B cell (primary cell): ENCODE measurements around the gene ABCA4. TPM values are rescaled to one million over a fixed set of nuclear protein-coding genes. Genes with fewer than 3 reads are reported as not detected.

ENCODE experiments used
- ATAC-seq: fragments of 200-7000 bp; cut with Tn5 transposase; one replicate; pipeline ENCODE4 v1.10.0; 2021; ENCODE audit warnings: low read depth, mild to moderate bottlenecking, moderate number of reproducible peaks, moderate library complexity
- CTCF ChIA-PET: fragments of 350-600 bp; sonication (Branson Sonifier 250); formaldehyde crosslinking; loops from one replicate; lab custom pipeline; 2021; ENCODE audit warnings: antibody characterized with exemption, inconsistent platforms; lab: Charles Lee
- POLR2A ChIA-PET: fragments of 350-600 bp; sonication (Branson Sonifier 250); formaldehyde crosslinking; loops from one replicate; lab custom pipeline; 2021; ENCODE audit warnings: antibody characterized with exemption; lab: Charles Lee
- DNase-seq: peaks from one replicate; pipeline ENCODE4 v3.0.0; 2013
- H2AFZ ChIP-seq: 2 replicates; pipeline ENCODE4 v1.6.1; 2012; ENCODE audit warnings: mild to moderate bottlenecking, low read depth, low read length; ENCODE audit not compliant: insufficient read depth, poor library complexity, severe bottlenecking
- H3K27ac ChIP-seq, 2 donors: 1 replicate in 1 of 2; 2 replicates in 1 of 2; pipeline ENCODE4 v1.5.1; 2012 to 2013; ENCODE audit warnings: low read length in 2 of 2, mild to moderate bottlenecking in 2 of 2, moderate library complexity in 1 of 2
- H3K27me3 ChIP-seq, 4 experiments: fragments of 200-600 bp in 1 of 4; sonication (generic) in 1 of 4; replicated peaks in 1 of 4; 1 replicate in 2 of 4; 2 replicates in 2 of 4; pipeline versions ENCODE4 v1.6.1 to v1.7.0; 2013 to 2016; ENCODE audit warnings: low read length in 3 of 4, mild to moderate bottlenecking in 2 of 4, mixed read lengths in 1 of 4, moderate library complexity in 1 of 4; ENCODE audit not compliant: insufficient read depth in 4 of 4, control insufficient read depth in 3 of 4; ENCODE audit errors: control extremely low read depth in 1 of 4
- H3K36me3 ChIP-seq, 2 experiments: replicated peaks in 1 of 2; 1 replicate in 1 of 2; 2 replicates in 1 of 2; pipeline versions ENCODE4 v1.6.1 to v1.7.1; 2013; ENCODE audit warnings: low read length in 1 of 2; ENCODE audit not compliant: insufficient read depth in 2 of 2, control insufficient read depth in 1 of 2; ENCODE audit errors: control extremely low read depth in 1 of 2, extremely low read depth in 1 of 2
- H3K4me1 ChIP-seq, 2 donors: fragments of 200-600 bp in 1 of 2; sonication (generic) in 1 of 2; 1 replicate in 1 of 2; 2 replicates in 1 of 2; pipeline versions ENCODE4 v1.5.1 to v1.6.1; 2013 to 2017; ENCODE audit warnings: low read length in 2 of 2; ENCODE audit not compliant: control insufficient read depth in 2 of 2, insufficient read depth in 2 of 2
- H3K4me2 ChIP-seq: replicated peaks from 2 replicates; pipeline ENCODE3; 2012; ENCODE audit warnings: mild to moderate bottlenecking, low read depth, low read length; ENCODE audit not compliant: poor library complexity, severe bottlenecking
- H3K4me3 ChIP-seq, 5 experiments: fragments of 200-600 bp in 1 of 5; sonication (generic) in 1 of 5; 1 replicate in 3 of 5; 2 replicates in 2 of 5; pipeline versions ENCODE4 v1.5.1 to v1.7.0; 2011 to 2016; ENCODE audit warnings: low read length in 4 of 5, mild to moderate bottlenecking in 4 of 5, low read depth in 2 of 5, control low read depth in 1 of 5, moderate library complexity in 1 of 5; ENCODE audit not compliant: insufficient read depth in 1 of 5; ENCODE audit errors: control extremely low read depth in 1 of 5, extremely low read depth in 1 of 5
- H3K79me2 ChIP-seq: fragments of 200-600 bp; sonication (generic); one replicate; pipeline ENCODE4 v1.6.0; 2016; ENCODE audit warnings: low read length; ENCODE audit not compliant: control insufficient read depth, insufficient read depth
- H3K9ac ChIP-seq: fragments of 200-600 bp; sonication (generic); 2 replicates; pipeline ENCODE4 v1.6.1; 2017; ENCODE audit warnings: mild to moderate bottlenecking, low read length, moderate library complexity
- H3K9me3 ChIP-seq, 3 donors: one replicate each; pipeline versions ENCODE4 v1.6.1 to v1.7.1; 2013; ENCODE audit warnings: low read length in 2 of 3; ENCODE audit not compliant: control insufficient read depth in 2 of 3, insufficient read depth in 1 of 3; ENCODE audit errors: control extremely low read depth in 1 of 3
- H4K20me1 ChIP-seq: 2 replicates; pipeline ENCODE4 v1.6.0; 2012; ENCODE audit warnings: mild to moderate bottlenecking, low read length; ENCODE audit not compliant: insufficient read depth, control insufficient read depth, poor library complexity, severe bottlenecking
- H3K27ac Mint-ChIP-seq: one replicate; pipeline ENCODE4 v1.8.0; 2021; ENCODE audit warnings: mixed read lengths
- H3K27me3 Mint-ChIP-seq: one replicate; pipeline ENCODE4 v1.8.0; 2021; ENCODE audit warnings: mixed read lengths
- H3K4me1 Mint-ChIP-seq: one replicate; pipeline ENCODE4 v1.8.0; 2021; ENCODE audit warnings: mixed read lengths
- H3K4me3 Mint-ChIP-seq: one replicate; pipeline ENCODE4 v1.8.0; 2021; ENCODE audit warnings: mixed read lengths
- H3K9me3 Mint-ChIP-seq: one replicate; pipeline ENCODE4 v1.8.0; 2022; ENCODE audit warnings: mixed read lengths; ENCODE audit not compliant: insufficient read depth
- CTCF ChIP-seq: fragments of 200-600 bp; IDR thresholded peaks from one replicate; pipeline ENCODE4 v1.8.0; 2022; ENCODE audit warnings: antibody characterized with exemption, mild to moderate bottlenecking
- EZH2 ChIP-seq: IDR thresholded peaks from 2 replicates; pipeline ENCODE4 v1.6.1; 2012; ENCODE audit warnings: borderline replicate concordance, low read depth, mild to moderate bottlenecking, moderate library complexity, low read length; ENCODE audit not compliant: insufficient read depth, poor library complexity, severe bottlenecking
- WGBS: methylation state at CpG from one replicate; pipeline ENCODE4 v1.1.5; 2013; ENCODE audit warnings: missing lambda C conversion rate; ENCODE audit not compliant: insufficient coverage; 5-methylcytosine and 5-hydroxymethylcytosine counted together
- intact Hi-C: fragments of 100-400 bp; cut with micrococcal nuclease; formaldehyde crosslinking; loops from one replicate; pipeline ENCODE4 v1.10.0; 2022
- polyA plus RNA-seq: library from polyadenylated mRNA; depleted of rRNA; stranded (reverse); fragments of >200 nt; gene quantifications from 2 replicates; pipeline ENCODE4 v1.2.3, GENCODE V29; 2012
- total RNA-seq, 2 donors: library from RNA; stranded (reverse); fragments of 120-200 nt in 1 of 2; gene quantifications; 1 replicate in 1 of 2; 2 replicates in 1 of 2; pipeline versions ENCODE4 v1.2.3 to v1.2.4, GENCODE V29; 2013 to 2022

ABCA4 gene
- total and polyA plus RNA-seq, 2 donors (not counting 1 experiment from before 2014, with no cell fraction given), result not detected

GRCh38 chr1:94004924-94005323, 116.0 kb downstream of the ABCA4 start:
- WGBS, result no CpG with 5 or more reads among the region's 2 CpGs
- Histone ChIP-seq H3K9me3 (no peaks in the 10 kb centered on the region), H3K79me2 (no peaks in the 10 kb centered on the region), H3K9ac (no peak overlapping the region), H3K4me3 (no peak overlapping the region), H2AFZ (no peak overlapping the region), H3K27ac (no peak overlapping the region), H3K4me2 (no peak overlapping the region), H3K27me3 (no peaks in the 10 kb centered on the region), H3K4me1 (no peaks in the 10 kb centered on the region), H3K36me3 (no peaks in the 10 kb centered on the region), H4K20me1 (no peaks in the 10 kb centered on the region)
- no peak for DNase-seq
- ChIA-PET POLR2A (no interaction called here), CTCF (interaction anchor here (0.9 kb wide), 1 partner anchor 17 kb away, joined by 3 read pairs; no protein-coding TSS in a partner anchor)
- no peaks in the 10 kb centered on the region for H3K4me1 Mint-ChIP-seq
- H3K4me3 Mint-ChIP-seq, result no peak overlapping the region
- TF ChIP-seq CTCF, result no peak
- TF ChIP-seq EZH2, result no peak
- intact Hi-C loops, result no loop called here
- H3K27me3 Mint-ChIP-seq, result peaks cover 26% of the 10 kb centered on the region
- no peaks in the 10 kb centered on the region for H3K9me3 Mint-ChIP-seq
- ATAC-seq, result no peak
- H3K27ac Mint-ChIP-seq, result no peak overlapping the region

- H3K4me1 Mint-ChIP-seq, result no peaks in the 10 kb centered on the region
- Histone ChIP-seq H3K27me3 (no peaks in the 10 kb centered on the region), H3K27ac (no peak overlapping the region), H3K4me2 (no peak overlapping the region), H3K9ac (no peak overlapping the region), H3K79me2 (no peaks in the 10 kb centered on the region), H4K20me1 (no peaks in the 10 kb centered on the region), H2AFZ (no peak overlapping the region), H3K36me3 (no peaks in the 10 kb centered on the region), H3K4me1 (no peaks in the 10 kb centered on the region), H3K4me3 (no peak overlapping the region), H3K9me3 (no peaks in the 10 kb centered on the region)
- no peaks in the 10 kb centered on the region for H3K9me3 Mint-ChIP-seq
- H3K27ac Mint-ChIP-seq, result no peak overlapping the region
- ATAC-seq (no peak), DNase-seq (no peak)
- WGBS, result 97% methylated on average over 12 of the region's 14 CpGs
- intact Hi-C loops, result no loop called here
- POLR2A ChIA-PET, result no interaction called here
- CTCF ChIA-PET, result no interaction called here
- no peak for TF ChIP-seq EZH2
- TF ChIP-seq CTCF, result no peak
- H3K27me3 Mint-ChIP-seq, result peaks cover 22% of the 10 kb centered on the region
- no peak overlapping the region for H3K4me3 Mint-ChIP-seq
Observed at GRCh38 chr1:94002046-94002787, 118.7 kb downstream of the ABCA4 start.
